ENCODE results near the gene YPEL1. TPM values are rescaled to one million over a fixed set of nuclear protein-coding genes. Genes with fewer than 3 reads are reported as not detected.
"Not testable (repeated sequence)": the region's sequence is repeated elsewhere in the genome, so short reads cannot be mapped to it uniquely, and the experiment has no call there.

The YPEL1 gene
- total RNA-seq, 1 donor from 2014 or later = 104 TPM

DNA sequence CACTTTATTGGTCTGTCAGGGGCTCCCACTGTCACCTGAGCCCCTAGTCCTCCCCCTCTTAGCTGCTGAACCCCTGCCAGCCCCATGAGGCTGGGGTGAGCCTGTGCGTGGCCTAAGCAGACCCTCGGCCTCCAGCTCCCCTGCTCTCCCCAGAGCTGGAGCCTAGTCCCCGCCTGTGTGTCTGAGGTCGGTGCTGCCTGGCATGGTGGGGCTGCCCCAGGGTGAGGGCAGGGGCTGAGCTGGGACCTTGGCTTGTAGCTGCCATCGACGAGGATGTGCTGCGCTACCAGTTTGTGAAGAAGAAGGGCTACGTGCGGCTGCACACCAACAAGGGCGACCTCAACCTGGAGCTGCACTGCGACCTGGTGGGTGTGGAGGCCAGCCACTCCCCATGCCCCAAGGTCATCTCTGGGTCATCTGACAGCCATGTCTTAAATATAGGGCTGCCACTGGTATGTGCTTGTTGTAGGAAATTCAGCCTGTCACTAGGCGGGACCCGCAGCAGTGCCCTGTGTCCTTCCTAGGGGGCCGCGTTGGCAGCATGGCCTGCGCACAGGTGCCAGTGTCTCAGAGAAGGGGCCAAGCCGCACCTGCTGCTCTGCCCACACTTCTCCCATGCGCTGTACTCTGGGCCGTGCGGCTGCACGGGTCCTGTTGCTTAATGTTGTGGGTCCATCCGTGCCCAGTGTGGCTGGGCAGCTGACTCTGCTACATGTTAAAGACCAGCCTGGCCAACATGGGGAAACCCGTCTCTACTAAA, 48.8 kb downstream of the YPEL1 start:
- no peak for FAIRE-seq
- no peak for DNase-seq (ENCODE audit: low spot score in 2 of 2)

GRCh38 chr22:21686193-21686608, 49.4 kb downstream of the YPEL1 start:
- FAIRE-seq (no peak), DNase-seq (ENCODE audit: low spot score in 2 of 2) (no peak)

DNA sequence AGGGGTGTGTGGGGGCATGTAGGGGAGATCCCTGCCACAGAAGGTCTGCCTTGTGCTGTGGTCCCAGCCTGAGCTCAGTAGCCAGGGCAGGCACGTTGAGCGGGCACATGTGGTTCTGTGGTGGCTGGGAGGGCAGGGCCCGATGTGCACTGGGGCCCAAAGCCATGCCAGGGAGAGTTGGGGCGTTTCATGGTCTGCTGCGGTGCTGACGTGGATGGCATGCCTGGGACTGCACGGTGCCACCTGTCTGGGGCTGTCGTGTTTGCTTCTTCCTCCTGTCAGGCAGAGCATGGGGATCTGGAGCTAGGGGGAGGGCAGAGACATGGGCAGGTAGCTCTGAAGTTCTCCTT, 50.5 kb downstream of the YPEL1 start:
- no peak for DNase-seq (ENCODE audit: low spot score in 2 of 2)
- FAIRE-seq = no peak

DNA sequence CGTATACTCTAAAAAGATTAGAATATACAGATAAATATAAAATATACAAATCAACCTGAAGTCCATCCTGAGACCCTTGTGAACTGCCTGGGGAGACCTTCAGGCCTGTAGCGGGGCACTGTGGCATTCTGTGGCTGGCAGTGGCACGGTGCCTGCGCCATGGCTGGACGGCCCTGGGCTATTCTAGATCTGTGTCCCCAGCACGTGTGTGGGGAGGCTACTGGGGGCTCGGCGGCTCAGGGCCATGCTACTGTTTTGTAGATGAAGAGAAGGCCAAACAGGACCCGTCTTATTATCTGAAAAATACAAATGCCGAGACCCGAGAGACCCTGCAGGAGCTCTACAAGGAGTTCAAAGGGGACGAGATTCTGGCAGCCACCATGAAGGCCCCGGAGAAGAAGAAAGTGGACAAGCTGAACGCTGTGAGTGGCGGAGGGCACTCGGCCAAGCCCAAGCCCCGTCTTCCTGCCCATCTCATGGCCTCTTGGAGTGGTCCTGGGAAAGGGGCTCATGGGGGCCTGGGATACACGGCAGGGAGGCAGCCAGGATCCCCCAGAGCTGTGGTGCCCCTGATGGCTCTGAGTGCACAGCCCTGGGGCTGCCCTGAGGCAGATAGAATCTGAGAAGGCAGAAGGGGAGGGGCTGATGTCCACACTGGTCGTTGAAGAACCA, 51.0 kb downstream of the YPEL1 start:
- DNase-seq (ENCODE audit: low spot score in 2 of 2) (no peak), FAIRE-seq (no peak)

- FAIRE-seq = no peak
- no peak for DNase-seq (ENCODE audit: low spot score in 2 of 2)
These were observed 52.2 kb downstream of the YPEL1 start for GRCh38 chr22:21683401-21683811.

DNA sequence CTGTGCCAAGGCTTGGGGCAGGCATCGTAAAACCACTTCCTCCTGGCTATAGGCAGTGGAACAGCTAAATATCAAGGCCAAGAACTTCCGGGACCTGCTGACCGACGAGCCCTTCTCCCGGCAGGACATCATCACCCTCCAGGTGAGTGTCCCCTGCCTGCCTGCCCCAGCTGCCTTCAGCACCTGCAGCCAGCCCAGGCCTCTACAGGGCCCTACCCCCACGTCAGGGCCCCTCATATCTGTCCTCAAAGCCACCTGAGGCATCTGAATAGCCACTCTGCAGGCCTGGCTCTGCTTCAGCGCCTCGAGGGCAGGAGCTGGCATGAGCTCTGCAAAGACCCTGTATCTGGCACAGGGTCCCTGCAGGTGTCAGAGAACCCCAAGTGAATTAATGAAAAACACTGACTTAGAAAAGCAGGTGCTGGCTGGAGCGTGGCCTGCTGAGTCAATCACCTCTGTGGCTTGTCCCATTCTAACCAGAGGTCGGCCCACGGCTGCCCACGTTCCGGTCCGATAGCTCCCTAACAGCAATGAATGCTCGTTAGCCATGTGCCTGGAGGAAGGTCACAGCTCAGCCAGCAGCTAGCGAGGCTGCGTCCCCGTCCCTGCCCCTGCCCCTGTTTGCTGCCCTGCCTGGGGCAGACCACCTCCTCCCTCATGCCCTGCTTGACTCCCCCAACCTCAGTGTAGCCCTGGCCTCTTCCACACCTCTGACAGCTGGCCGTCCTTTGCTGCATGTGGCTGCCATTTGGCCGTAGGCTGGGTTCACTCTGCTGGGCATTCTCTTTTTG, 53.0 kb downstream of the YPEL1 start:
- FAIRE-seq (no peak), DNase-seq (ENCODE audit: low spot score in 2 of 2) (no peak)

DNA sequence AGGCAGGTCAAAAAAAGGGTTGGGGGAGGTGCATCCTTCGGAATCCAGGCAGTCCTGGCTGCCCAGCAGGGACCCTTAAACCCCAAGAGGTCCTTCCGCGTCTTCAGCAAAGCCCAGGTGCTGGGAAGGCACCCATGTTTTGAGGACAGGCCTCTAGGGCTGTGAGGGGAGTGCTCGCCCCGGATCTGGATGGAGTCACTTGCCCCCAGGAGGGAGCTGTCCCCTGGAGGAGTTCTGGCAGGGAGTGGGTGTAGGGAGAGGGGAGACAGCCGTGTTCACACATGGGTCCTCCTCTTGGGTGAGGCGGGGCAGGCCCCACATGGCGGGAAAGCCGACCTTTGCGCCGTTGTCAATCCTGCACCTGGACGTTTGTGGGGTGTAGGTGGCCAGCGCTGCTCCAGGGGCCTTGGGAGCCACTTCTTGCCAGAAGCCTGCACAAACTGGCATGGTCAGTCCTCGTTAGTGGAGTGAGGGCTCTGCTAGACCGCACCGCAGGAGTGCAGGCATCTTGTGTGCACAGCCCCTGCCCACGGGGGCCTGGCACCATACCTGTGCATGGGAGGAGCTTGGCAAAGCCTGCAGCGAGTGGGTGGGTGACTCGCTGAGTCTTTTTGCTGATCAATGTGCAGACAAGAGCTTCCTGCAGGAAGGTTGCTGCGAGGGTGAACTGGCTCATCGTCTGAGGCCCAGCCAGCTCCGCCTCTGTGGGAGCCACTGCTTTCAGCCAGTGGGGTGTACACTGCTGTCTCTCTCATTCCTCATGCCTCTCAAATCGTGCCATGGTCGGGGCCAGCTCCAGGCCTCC, 53.8 kb downstream of the YPEL1 start:
- FAIRE-seq (no peak), DNase-seq (ENCODE audit: low spot score in 2 of 2) (no peak)

DNA sequence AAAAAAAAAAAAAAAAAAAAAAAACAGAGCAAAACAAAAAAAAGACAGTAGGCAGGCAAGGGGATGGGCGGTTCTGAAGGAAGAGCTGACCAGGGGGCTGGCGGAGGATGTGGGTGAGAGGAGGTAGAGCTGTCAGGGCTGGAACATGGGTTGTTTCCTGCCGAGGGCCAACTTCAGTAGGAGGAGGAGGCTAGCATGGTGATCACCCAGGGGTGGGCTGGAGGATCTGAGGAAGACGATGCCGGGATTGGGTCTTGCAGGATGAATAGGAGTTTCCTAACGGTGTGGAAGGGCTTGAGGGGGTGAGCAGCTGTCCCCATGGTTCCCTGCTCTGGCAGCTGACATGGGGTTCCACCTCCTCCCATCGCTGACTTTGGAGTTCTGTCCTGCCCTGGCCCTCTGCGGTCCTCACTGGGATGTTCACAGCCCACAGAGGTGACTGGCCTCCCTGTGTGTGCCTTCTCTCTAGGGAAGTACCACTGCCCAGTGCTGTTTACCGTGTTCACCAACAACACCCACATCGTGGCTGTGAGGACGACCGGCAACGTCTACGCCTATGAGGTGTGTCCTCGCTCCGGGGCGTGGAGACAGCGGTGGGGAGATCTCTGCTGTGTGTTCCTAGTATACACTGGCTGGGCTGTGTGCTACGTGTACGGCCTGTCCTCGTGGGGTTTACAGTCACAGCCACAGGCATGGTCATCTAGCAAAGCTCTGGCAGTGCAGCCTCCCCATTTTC, 54.6 kb downstream of the YPEL1 start:
- FAIRE-seq = no peak
- DNase-seq (ENCODE audit: low spot score in 2 of 2) = no peak

GRCh38 chr22:21679383-21679782, 56.2 kb downstream of the YPEL1 start:
- FAIRE-seq = no peak
- DNase-seq (ENCODE audit: low spot score in 2 of 2) = no peak

- not testable (repeated sequence) for FAIRE-seq
These were observed 56.8 kb downstream of the YPEL1 start for GRCh38 chr22:21678842-21679241.

GRCh38 chr22:21677606-21678443, 57.8 kb downstream of the YPEL1 start:
- DNase-seq (ENCODE audit: low spot score in 2 of 2) = no peak
- FAIRE-seq = no peak

More at GRCh38 chr22:21678842-21679241, 56.8 kb downstream of the YPEL1 start:
- not testable (repeated sequence) for DNase-seq (ENCODE audit: low spot score in 2 of 2)

GRCh38 chr22:21674638-21675245, 60.9 kb downstream of the YPEL1 start:
- FAIRE-seq (no peak), DNase-seq (ENCODE audit: low spot score in 2 of 2) (no peak)

DNA sequence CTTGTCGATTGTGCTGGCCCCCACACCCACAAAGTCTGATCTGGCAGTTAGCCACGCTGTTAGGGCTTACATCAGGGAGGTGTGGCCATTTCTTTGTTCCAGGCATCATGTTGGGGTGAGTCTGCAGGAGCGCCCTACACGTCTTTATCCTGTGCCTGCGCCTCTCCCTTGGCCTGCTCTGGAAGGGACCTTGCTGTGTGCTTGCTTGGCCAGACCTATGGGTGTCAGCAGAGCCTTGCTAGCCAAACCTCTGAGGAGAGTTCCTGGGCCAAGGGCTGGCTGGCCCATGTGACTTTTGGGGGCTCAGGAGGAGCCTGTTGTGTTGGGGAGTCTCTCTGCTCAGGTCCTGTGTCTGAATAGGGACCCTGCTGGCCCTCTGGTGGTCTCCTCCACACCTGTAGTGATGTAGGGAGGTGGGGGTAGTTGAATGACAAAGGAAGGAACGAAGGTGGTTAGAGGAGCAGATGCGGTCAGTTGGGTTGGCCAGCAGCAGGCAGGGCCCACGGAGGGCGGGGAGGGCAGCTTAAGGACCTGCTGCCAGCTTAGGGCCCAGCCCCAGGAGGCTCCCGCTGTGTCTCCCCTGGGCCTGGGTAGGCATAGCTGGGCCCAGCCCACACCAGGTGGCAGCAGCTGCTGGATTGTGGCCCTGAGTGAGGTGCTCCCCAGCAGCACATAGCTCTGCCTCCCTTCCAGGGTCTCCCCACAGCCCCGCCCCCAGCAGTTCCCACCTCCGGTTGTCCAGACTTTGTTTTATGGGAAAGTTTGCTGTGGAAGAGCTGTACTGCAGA, 61.9 kb downstream of the YPEL1 start:
- FAIRE-seq = no peak
- DNase-seq (ENCODE audit: low spot score in 2 of 2) = no peak

DNA sequence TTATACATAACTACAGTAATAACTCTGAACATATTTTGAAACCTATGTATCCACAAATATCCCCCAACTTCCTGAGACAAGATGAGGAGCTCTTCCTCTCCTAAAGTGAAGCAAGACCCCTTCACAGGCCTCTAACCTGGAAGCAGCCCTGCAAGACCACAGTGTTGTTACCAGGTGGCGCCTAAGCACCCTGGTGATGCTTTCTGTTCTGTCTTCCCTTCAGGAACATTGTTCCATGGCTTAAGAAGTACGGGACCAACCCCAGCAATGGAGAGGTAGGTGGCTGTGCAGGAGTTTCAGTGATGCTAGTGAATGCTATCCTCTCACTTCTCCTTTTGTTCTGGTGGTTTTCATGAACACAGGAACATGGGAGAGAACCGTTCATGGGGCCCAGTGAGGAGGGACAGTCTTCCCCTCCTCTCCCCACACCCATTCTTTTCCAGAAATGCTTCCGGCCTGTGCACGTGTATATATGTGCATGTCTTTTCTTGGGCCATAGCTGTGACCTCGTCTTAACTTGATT, 63.4 kb downstream of the YPEL1 start:
- no peak for FAIRE-seq
- DNase-seq (ENCODE audit: low spot score in 2 of 2) = no peak

DNA sequence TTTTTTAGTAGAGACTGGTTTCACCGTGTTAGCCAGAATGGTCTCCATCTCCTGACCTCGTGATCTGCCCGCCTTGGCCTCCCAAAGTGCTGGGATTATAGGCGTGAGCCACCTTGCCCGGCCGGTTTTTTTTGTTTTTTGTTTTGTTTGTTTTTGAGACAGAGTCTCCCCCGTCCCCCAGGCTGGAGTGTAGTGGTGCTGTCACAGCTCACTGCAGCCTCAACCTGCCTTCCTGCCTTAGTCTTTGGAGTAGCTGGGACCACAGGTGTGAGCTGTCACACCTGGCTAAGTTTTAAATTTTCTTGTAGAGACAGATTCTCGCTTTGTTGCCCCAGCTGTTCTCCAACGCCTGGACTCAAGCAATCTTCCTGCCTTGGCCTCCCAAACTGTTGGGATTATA, 66.6 kb downstream of the YPEL1 start:
- FAIRE-seq (no peak), DNase-seq (ENCODE audit: low spot score in 2 of 2) (no peak)

DNA sequence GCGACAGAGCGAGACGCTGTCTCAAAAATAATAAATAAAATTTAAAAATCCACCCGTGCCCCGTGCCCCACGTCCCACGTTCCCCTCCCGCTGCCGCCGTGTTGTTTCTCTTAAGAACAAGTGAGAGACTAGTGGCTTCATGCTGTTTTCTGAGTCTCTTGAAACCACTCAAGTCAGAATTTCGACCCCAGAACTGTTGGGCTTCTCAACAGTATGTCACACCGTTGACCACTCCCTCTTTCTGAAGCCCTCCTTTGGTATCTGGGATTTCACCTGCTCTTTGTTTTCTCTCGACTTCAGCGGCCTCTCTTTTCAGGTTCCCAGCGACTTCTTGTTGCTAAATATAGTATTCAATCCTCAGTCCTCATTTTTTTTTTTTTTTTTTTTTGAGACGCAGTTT, 68.8 kb downstream of the YPEL1 start:
- DNase-seq (ENCODE audit: low spot score in 2 of 2) = no peak
- no peak for FAIRE-seq

DNA sequence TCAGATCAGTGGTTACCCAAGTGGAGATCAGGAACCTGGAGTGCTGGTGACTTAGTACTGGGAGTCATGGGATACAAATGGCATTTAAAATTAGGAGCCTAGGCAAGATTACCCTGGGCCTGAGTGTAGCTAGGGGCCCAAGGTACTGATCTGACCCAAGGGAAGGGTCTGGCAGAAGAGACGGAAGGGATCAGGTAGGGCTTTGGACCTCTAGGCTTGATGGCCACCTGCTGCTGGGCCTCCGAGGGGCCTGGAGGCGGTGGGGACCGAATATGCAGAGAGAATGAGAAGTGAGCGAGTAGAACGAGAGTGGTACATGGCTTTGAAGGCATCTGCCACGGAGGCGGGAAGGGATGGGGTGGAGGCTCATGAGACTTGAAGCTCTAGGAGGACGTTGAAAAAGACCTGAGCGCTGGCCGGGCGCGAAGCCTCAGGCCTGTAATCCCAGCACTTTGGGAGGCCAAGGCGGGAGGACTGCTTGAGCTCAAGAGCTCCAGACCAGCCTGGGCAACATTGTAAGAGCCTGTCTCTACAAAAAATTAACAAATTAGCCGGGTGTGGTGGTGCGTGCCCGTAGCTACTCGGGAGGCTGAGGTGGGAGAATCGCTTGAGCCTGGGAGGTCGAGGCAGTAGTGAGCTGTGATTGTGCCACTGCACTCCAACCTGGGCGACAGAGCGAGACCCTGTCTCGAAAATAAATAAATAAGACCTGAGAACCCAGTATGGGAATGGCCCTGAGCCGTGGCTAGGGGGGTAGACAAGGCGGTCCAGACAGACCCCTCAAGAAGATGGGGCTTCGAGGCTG, 70.3 kb downstream of the YPEL1 start:
- DNase-seq (ENCODE audit: low spot score in 2 of 2) (no peak), FAIRE-seq (no peak)

Data from frontal cortex (tissue), 4 donors.